MM.1S (cell line): ENCODE results near the gene SCAMP3.

Experiments
- DNase-seq: peaks from one replicate; pipeline ENCODE4 v3.0.0-alpha.2; 2015
- H2AFZ ChIP-seq: fragments of 300-600 bp; sonication (generic); 2 replicates; pipeline ENCODE4 v1.6.0; 2016; ENCODE audit warnings: antibody characterized with exemption, low read length
- H3F3A ChIP-seq: fragments of 300-600 bp; sonication (generic); 2 replicates; pipeline ENCODE4 v1.6.1; 2016; ENCODE audit warnings: mild to moderate bottlenecking, antibody characterized with exemption, low read length, moderate library complexity, mixed read lengths; ENCODE audit not compliant: insufficient read depth
- H3K27ac ChIP-seq: fragments of 300-600 bp; sonication (generic); 2 replicates; pipeline ENCODE4 v1.5.1; 2016; ENCODE audit warnings: mild to moderate bottlenecking, low read length
- H3K27me3 ChIP-seq: fragments of 300-600 bp; sonication (generic); replicated peaks from 2 replicates; pipeline ENCODE4 v1.6.0; 2016; ENCODE audit warnings: low read length; ENCODE audit not compliant: insufficient read depth
- H3K36me3 ChIP-seq: fragments of 300-600 bp; sonication (generic); replicated peaks from 2 replicates; pipeline ENCODE4 v1.6.1; 2016; ENCODE audit warnings: mild to moderate bottlenecking, low read length, mixed read lengths; ENCODE audit not compliant: insufficient read depth
- H3K4me1 ChIP-seq: fragments of 300-600 bp; sonication (generic); 2 replicates; pipeline ENCODE4 v1.6.1; 2016; ENCODE audit warnings: low read length, mixed read lengths
- H3K4me2 ChIP-seq: fragments of 300-600 bp; sonication (generic); 2 replicates; pipeline ENCODE4 v1.6.0; 2016; ENCODE audit warnings: low read depth, low read length
- H3K4me3 ChIP-seq: fragments of 300-600 bp; sonication (generic); 2 replicates; pipeline ENCODE4 v1.5.1; 2016; ENCODE audit warnings: low read length, mixed read lengths
- H3K79me2 ChIP-seq: fragments of 300-600 bp; sonication (generic); 2 replicates; pipeline ENCODE4 v1.6.1; 2016; ENCODE audit warnings: mixed run types, low read length, mixed read lengths
- H3K9ac ChIP-seq: fragments of 300-600 bp; sonication (generic); 2 replicates; pipeline ENCODE4 v1.6.1; 2016; ENCODE audit warnings: low read length, mixed read lengths
- H3K9me2 ChIP-seq: fragments of 300-600 bp; sonication (generic); replicated peaks from 2 replicates; pipeline ENCODE4 v1.6.1; 2016; ENCODE audit warnings: mild to moderate bottlenecking, low read length, mixed read lengths; ENCODE audit not compliant: insufficient read depth
- H3K9me3 ChIP-seq: fragments of 300-600 bp; sonication (generic); replicated peaks from 2 replicates; pipeline ENCODE4 v1.6.1; 2016; ENCODE audit warnings: mild to moderate bottlenecking, low read length, mixed read lengths; ENCODE audit not compliant: insufficient read depth
- H4K20me1 ChIP-seq: fragments of 300-600 bp; sonication (generic); 2 replicates; pipeline ENCODE4 v1.6.1; 2016; ENCODE audit warnings: mild to moderate bottlenecking, low read length, moderate library complexity, mixed read lengths; ENCODE audit not compliant: insufficient read depth
- EZH2 ChIP-seq: fragments of 300-600 bp; sonication (generic); optimal IDR thresholded peaks from 2 replicates; pipeline ENCODE3; 2017; ENCODE audit warnings: low read depth, mild to moderate bottlenecking, antibody characterized with exemption, low read length, mixed read lengths
- EZH2phosphoT487 ChIP-seq: fragments of 300-600 bp; sonication (generic); IDR thresholded peaks from 2 replicates; pipeline ENCODE4 v1.6.1; 2018; ENCODE audit warnings: antibody characterized with exemption, low read length
- TF ChIP-seq, protein P1 (sequence below): fragments of 300-600 bp; sonication (generic); IDR thresholded peaks from 2 replicates; pipeline ENCODE4 v1.5.1; 2016; ENCODE audit warnings: antibody characterized with exemption, low read length, mixed read lengths

Gene SCAMP3

GRCh38 chr1:155307247-155307740 lies 45.1 kb upstream of the SCAMP3 start:
- H3K4me2 ChIP-seq, result no peak overlapping the region
- H4K20me1 ChIP-seq, result no peaks in the 10 kb centered on the region
- no peak overlapping the region for H3K27ac ChIP-seq
- peaks cover 3% of the 10 kb centered on the region; the same call in 1 of the 2 replicates for H3K4me1 ChIP-seq
- no peak overlapping the region for H3K9ac ChIP-seq
- DNase-seq, result peak; percentile 80
- H2AFZ ChIP-seq, result no peak overlapping the region
- H3K79me2 ChIP-seq, result peaks cover 35% of the 10 kb centered on the region
- H3K9me2 ChIP-seq, result no peaks in the 10 kb centered on the region
- no peak for TF ChIP-seq EZH2phosphoT487
- TF ChIP-seq, protein P1, sequence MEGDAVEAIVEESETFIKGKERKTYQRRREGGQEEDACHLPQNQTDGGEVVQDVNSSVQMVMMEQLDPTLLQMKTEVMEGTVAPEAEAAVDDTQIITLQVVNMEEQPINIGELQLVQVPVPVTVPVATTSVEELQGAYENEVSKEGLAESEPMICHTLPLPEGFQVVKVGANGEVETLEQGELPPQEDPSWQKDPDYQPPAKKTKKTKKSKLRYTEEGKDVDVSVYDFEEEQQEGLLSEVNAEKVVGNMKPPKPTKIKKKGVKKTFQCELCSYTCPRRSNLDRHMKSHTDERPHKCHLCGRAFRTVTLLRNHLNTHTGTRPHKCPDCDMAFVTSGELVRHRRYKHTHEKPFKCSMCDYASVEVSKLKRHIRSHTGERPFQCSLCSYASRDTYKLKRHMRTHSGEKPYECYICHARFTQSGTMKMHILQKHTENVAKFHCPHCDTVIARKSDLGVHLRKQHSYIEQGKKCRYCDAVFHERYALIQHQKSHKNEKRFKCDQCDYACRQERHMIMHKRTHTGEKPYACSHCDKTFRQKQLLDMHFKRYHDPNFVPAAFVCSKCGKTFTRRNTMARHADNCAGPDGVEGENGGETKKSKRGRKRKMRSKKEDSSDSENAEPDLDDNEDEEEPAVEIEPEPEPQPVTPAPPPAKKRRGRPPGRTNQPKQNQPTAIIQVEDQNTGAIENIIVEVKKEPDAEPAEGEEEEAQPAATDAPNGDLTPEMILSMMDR, result peak; percentile 58
- no peaks in the 10 kb centered on the region for H3K9me3 ChIP-seq
- H3K36me3 ChIP-seq, result no peaks in the 10 kb centered on the region
- H3K27me3 ChIP-seq, result no peaks in the 10 kb centered on the region
- no peak overlapping the region for H3K4me3 ChIP-seq
- H3F3A ChIP-seq, result peaks cover 9% of the 10 kb centered on the region

DNA sequence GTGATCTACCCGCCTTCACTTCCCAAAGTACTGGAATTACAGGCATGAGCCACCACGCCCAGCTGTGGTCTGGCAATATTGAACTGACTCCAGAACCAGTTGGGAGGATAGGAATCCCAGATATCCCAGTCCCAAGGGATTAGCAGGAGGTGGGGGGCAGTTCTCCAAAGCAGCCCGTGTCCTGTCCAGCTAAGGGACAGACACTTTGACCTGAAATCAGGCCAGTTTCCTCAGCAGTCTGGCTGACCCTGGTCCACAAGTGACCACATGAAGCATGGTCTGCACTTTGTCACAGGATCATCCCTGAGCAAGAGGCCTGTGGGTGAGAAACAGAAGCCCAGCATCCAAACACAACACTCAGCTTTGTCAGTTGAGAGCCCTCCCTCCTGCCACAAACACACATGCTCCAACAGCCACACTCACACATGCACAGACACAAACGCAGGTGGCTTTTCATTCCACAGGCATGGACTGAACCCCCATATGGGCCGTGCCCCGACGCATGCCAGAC lies 43.8 kb upstream of the SCAMP3 start:
- Histone ChIP-seq H3K79me2 (peaks cover 23% of the 10 kb centered on the region), H3F3A (peaks cover 9% of the 10 kb centered on the region), H3K36me3 (no peaks in the 10 kb centered on the region), H3K9me2 (no peaks in the 10 kb centered on the region), H3K9me3 (no peaks in the 10 kb centered on the region), H3K9ac (no peak overlapping the region), H3K4me1 (peaks cover 3% of the 10 kb centered on the region; the same call in 1 of the 2 replicates), H3K27ac (no peak overlapping the region), H3K4me2 (no peak overlapping the region), H3K4me3 (no peak overlapping the region), H2AFZ (no peak overlapping the region), H3K27me3 (no peaks in the 10 kb centered on the region), H4K20me1 (no peaks in the 10 kb centered on the region)
- no peak for DNase-seq
- no peak for TF ChIP-seq EZH2
- TF ChIP-seq, protein P1, result no peak
- TF ChIP-seq EZH2phosphoT487, result no peak

DNA sequence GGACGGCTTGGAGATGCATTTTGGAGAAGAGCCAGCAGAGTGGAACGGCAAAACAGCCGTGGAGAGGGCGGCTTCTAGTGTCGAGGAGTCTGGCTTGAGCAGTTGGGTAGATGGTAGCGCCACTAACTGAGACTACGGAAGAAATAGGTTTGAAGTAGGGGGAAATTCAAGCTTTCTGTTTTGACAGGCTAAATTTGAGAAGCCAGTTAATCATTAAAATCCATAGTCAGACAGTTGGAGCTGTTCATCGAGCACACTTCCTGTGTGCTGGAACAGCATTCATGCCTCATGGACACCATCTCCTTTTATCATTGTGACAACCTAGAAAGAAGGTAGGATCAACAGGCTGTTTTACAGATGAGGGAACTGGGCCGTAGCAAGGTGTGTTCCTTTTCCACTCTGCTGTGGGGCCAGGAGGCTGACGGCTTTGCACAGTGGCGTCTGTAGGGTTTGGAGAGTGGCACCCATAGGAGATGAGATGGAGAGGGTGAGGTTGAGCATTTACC lies 42.5 kb upstream of the SCAMP3 start:
- Histone ChIP-seq H3K9me3 (no peaks in the 10 kb centered on the region), H4K20me1 (no peaks in the 10 kb centered on the region), H3K27me3 (no peaks in the 10 kb centered on the region), H3K79me2 (peaks cover 10% of the 10 kb centered on the region), H3K4me3 (no peak overlapping the region), H3K36me3 (no peaks in the 10 kb centered on the region), H2AFZ (no peak overlapping the region), H3F3A (peaks cover 9% of the 10 kb centered on the region), H3K27ac (no peak overlapping the region), H3K4me1 (no peaks in the 10 kb centered on the region), H3K9ac (no peak overlapping the region), H3K4me2 (no peak overlapping the region), H3K9me2 (no peaks in the 10 kb centered on the region)
- no peak for TF ChIP-seq EZH2
- TF ChIP-seq, protein P1, result no peak
- TF ChIP-seq EZH2phosphoT487, result no peak
- DNase-seq, result no peak
